ENCODE results near the gene TMEM80. TPM values are rescaled to one million over a fixed set of nuclear protein-coding genes. Genes with fewer than 3 reads are reported as not detected.
A peak's percentile ranks its signal among the peaks of the same experiment; 100 is the strongest.

Gene TMEM80
- polyA plus RNA-seq, 1 donor = 36.1 TPM

DNA sequence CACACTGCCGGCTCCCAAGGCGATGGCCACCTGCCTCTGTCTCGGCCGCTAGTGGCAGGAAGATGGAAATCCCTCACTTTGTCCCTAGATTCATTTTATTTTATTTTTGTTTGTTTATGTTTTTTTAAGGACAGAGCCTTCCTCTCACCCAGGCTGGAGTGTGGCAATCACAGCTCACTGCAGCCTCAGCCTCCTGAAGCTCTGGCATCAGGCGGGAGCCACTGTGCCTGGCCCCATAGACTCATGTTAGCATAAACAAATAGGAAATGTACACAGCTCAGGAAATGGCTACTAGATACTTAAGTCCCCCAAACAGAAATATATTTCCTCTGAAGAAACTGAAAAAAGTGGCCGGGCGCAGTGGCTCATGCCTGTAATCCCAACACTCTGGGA, 3.5 kb downstream of the TMEM80 start:
- Histone ChIP-seq H3K4me3 (ENCODE audit: low read length) (no peak overlapping the region), H3K9me3 (ENCODE audit: control insufficient read depth, low read depth, low read length) (peaks cover 4% of the 10 kb centered on the region), H3K27me3 (ENCODE audit: control insufficient read depth, insufficient read depth, low read length) (no peaks in the 10 kb centered on the region), H3K27ac (ENCODE audit: low read length) (no peak overlapping the region), H3K36me3 (ENCODE audit: control insufficient read depth, insufficient read depth, low read length) (peaks cover 16% of the 10 kb centered on the region), H3K4me1 (ENCODE audit: control insufficient read depth, insufficient read depth, low read length) (peaks cover 27% of the 10 kb centered on the region)
- no peak for DNase-seq
- 86% methylated on average over 4 of the region's 7 CpGs for WGBS (ENCODE audit: insufficient coverage, low lambda C conversion rate)

DNA sequence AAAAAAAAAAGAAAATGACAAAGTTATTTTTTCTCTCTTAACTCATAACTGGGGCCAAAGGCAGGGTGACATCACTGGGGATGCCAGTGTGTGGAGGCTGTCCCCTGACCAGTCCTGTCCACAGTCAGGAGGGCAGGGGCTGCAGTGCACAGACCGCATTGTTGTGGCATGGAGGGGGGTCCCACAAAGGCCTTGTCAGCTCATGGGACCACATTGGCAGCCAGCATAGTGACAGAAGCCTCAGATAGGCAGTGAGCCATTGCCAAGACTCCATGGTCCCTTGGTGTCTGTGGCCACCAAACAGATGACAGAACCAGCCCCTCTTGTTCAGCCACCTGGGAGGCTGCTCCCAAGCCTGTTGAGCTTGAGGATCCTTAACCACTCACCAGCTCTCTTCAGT, 4.1 kb downstream of the TMEM80 start:
- H3K4me3 ChIP-seq (ENCODE audit: low read length) = no peak overlapping the region
- H3K9me3 ChIP-seq (ENCODE audit: control insufficient read depth, low read depth, low read length) = no peaks in the 10 kb centered on the region
- no peaks in the 10 kb centered on the region for H3K27me3 ChIP-seq (ENCODE audit: control insufficient read depth, insufficient read depth, low read length)
- DNase-seq = no peak
- WGBS (ENCODE audit: insufficient coverage, low lambda C conversion rate) = no CpG with 5 or more reads among the region's 1 CpG
- peaks cover 30% of the 10 kb centered on the region for H3K4me1 ChIP-seq (ENCODE audit: control insufficient read depth, insufficient read depth, low read length)
- peaks cover 18% of the 10 kb centered on the region for H3K36me3 ChIP-seq (ENCODE audit: control insufficient read depth, insufficient read depth, low read length)
- no peak overlapping the region for H3K27ac ChIP-seq (ENCODE audit: low read length)

DNA sequence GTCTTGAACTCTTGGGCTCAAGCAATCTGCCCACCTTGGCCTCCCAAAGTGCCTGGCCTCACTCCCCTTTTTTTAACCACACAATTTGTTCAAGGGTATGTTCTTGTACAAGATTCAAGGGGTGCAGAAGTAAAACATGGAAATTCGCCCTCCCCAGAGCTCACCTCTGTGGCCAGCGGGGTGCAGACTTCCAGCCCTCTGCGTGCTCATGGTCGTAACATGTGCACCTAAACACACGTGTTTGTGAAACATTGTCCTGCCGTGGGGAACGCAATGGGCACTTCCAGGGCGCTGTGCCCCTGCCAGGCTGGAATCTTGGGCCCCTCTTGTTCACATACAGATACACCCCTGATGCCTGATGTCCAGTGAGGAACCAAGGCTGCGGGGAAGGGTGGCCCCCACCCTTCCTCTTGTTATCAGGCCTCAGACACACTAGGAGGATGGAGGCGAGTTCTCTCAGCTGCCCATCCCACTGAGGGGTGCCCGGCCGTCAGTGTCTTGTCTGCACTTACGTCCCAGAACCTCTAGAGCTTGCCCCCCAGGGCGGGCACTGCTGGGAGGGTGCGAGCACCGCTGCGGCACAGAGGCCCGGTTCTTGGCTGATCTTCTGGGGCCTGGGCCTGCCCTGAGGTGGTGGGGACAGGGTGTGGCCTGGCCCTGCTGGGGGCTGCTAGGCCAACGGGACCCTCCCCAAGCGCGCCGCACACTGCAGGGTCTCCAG, 6.3 kb downstream of the TMEM80 start:
- Histone ChIP-seq H3K4me3 (ENCODE audit: low read length) (no peak overlapping the region), H3K27ac (ENCODE audit: low read length) (no peak overlapping the region), H3K9me3 (ENCODE audit: control insufficient read depth, low read depth, low read length) (no peaks in the 10 kb centered on the region), H3K4me1 (ENCODE audit: control insufficient read depth, insufficient read depth, low read length) (peaks cover 33% of the 10 kb centered on the region), H3K27me3 (ENCODE audit: control insufficient read depth, insufficient read depth, low read length) (peaks cover 6% of the 10 kb centered on the region), H3K36me3 (ENCODE audit: control insufficient read depth, insufficient read depth, low read length) (peaks cover 18% of the 10 kb centered on the region)
- DNase-seq = no peak
- WGBS (ENCODE audit: insufficient coverage, low lambda C conversion rate) = no CpG with 5 or more reads among the region's 22 CpGs

DNA sequence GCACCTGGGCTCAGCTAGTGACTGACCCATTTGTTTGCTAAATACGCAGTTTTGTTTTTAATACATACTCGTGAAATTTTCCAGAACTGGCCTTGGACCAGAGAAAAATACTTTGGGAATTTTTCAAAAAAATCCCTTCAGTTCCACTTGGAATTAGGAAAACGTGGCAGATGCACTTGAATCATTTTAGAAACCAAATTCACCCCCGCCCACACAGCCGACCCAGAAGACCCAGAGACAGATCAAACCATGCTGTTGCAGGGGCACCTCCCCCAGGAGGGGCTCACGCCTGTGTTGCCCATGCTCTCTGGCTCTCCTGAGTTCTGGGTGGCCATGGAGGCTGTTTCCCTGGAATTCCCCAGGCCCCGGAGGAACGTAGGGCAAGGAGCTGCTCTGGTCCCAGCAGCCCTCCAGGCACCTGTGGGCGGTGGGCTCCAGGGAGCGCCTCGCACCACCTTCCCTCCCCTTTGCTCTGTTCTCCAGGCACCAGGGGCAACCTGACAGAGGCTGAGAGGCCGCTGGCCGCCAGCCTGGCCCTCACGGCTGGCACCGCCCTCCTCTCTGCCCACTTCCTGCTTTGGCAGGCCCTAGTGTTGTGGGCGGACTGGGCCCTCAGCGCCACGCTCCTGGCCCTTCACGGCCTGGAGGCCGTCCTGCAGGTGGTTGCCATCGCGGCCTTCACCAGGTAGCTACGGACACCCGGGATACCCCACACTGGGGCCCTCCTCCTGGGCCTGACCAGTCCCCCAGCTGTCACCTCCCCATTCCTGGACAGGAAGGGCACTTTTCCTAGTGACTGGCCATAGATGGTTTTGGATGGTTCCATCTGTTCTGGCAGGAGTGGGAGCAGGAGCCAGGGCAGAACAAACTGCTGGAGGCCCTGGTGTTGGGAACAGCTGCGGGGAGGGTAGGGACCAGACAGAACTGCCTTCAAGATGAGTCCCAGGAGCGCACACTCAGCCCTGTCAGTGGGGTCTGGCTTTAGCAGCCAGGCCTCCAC, 7.1 kb downstream of the TMEM80 start:
- Histone ChIP-seq H3K9me3 (ENCODE audit: control insufficient read depth, low read depth, low read length) (peaks cover 5% of the 10 kb centered on the region), H3K27me3 (ENCODE audit: control insufficient read depth, insufficient read depth, low read length) (peaks cover 9% of the 10 kb centered on the region), H3K4me1 (ENCODE audit: control insufficient read depth, insufficient read depth, low read length) (peaks cover 36% of the 10 kb centered on the region), H3K27ac (ENCODE audit: low read length) (peak overlapping the region; percentile 50), H3K36me3 (ENCODE audit: control insufficient read depth, insufficient read depth, low read length) (peaks cover 18% of the 10 kb centered on the region), H3K4me3 (ENCODE audit: low read length) (no peak overlapping the region)
- no peak for DNase-seq
- no CpG with 5 or more reads among the region's 26 CpGs for WGBS (ENCODE audit: insufficient coverage, low lambda C conversion rate)

DNA sequence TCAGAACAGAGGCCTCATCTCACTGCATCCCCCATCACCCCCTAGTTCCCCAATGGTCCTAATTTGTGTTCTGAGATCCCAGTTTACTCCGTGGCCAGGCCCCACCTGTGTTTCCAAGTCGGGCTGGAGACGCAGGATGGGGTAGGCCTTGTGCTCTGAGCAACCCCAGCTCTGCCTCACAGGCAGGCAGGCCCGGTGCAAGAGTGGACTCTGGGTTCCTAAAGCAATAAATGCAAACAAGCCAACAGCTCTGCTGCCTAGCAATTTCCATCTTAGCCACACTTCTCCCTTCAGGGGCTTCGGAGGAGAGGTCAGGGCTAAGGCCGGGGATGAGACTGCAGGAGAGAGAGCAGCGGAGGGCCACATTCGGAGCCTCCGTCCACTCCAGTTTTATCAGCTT, 7.9 kb downstream of the TMEM80 start:
- Histone ChIP-seq H3K9me3 (ENCODE audit: control insufficient read depth, low read depth, low read length) (peaks cover 5% of the 10 kb centered on the region), H3K27me3 (ENCODE audit: control insufficient read depth, insufficient read depth, low read length) (peaks cover 9% of the 10 kb centered on the region), H3K4me3 (ENCODE audit: low read length) (no peak overlapping the region), H3K4me1 (ENCODE audit: control insufficient read depth, insufficient read depth, low read length) (peaks cover 44% of the 10 kb centered on the region), H3K36me3 (ENCODE audit: control insufficient read depth, insufficient read depth, low read length) (peaks cover 18% of the 10 kb centered on the region), H3K27ac (ENCODE audit: low read length) (peak overlapping the region; percentile 50)
- WGBS (ENCODE audit: insufficient coverage, low lambda C conversion rate) = no CpG with 5 or more reads among the region's 9 CpGs
- peak in 1 of 2 donors; percentile 61 for DNase-seq

- DNase-seq = no peak
- WGBS (ENCODE audit: insufficient coverage, low lambda C conversion rate) = no CpG with 5 or more reads among the region's 18 CpGs
- Histone ChIP-seq H3K36me3 (ENCODE audit: control insufficient read depth, insufficient read depth, low read length) (peaks cover 18% of the 10 kb centered on the region), H3K4me3 (ENCODE audit: low read length) (no peak overlapping the region), H3K27ac (ENCODE audit: low read length) (peak overlapping the region; percentile 93), H3K27me3 (ENCODE audit: control insufficient read depth, insufficient read depth, low read length) (peaks cover 9% of the 10 kb centered on the region), H3K4me1 (ENCODE audit: control insufficient read depth, insufficient read depth, low read length) (peaks cover 49% of the 10 kb centered on the region), H3K9me3 (ENCODE audit: control insufficient read depth, low read depth, low read length) (peaks cover 5% of the 10 kb centered on the region)
Observed at GRCh38 chr11:704228-704674, 8.6 kb downstream of the TMEM80 start.

GRCh38 chr11:704781-705645, 9.4 kb downstream of the TMEM80 start:
- peaks cover 5% of the 10 kb centered on the region for H3K9me3 ChIP-seq (ENCODE audit: control insufficient read depth, low read depth, low read length)
- peak in 1 of 2 donors; percentile 74 for DNase-seq
- peaks cover 56% of the 10 kb centered on the region for H3K4me1 ChIP-seq (ENCODE audit: control insufficient read depth, insufficient read depth, low read length)
- peak overlapping the region; percentile 93 for H3K27ac ChIP-seq (ENCODE audit: low read length)
- peaks cover 9% of the 10 kb centered on the region for H3K27me3 ChIP-seq (ENCODE audit: control insufficient read depth, insufficient read depth, low read length)
- peaks cover 18% of the 10 kb centered on the region for H3K36me3 ChIP-seq (ENCODE audit: control insufficient read depth, insufficient read depth, low read length)
- no CpG with 5 or more reads among the region's 27 CpGs for WGBS (ENCODE audit: insufficient coverage, low lambda C conversion rate)
- peak overlapping the region; percentile 50 for H3K4me3 ChIP-seq (ENCODE audit: low read length)

DNA sequence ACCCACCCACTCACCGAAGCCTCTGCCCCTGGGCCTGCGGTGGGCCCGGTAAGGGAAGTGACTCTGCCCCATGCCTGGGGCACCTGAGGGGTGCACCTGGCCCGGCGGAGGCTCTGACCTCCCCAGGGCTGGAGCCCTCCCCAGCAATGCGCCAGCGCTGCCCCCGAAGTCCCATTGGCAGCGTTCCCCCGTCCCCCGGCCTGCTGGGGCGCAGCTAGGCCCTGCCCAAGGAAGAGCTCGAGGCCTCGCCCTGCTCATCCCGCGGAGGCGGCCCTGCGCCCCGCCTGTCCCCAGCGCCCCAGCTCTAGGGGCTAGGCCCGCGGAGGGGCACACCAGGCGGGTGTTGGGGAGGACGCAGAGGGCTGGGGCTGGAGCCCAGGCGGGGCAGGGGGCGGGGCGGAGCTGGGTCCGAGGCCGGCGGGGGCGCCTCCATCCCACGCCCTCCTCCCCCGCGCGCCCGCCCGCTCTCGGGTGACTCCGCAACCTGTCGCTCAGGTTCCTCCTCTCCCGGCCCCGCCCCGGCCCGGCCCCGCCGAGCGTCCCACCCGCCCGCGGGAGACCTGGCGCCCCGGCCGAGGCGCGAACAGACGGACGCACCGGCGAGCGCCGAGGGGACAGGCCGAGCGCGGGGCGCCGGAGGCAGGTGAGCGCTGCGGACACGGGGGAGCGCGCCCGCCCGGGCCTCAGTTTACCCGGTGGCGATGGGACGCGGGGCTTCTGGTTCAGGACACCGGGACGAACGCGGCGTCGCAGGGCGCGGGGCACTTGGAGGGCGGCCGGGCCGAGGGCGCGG, 10.2 kb downstream of the TMEM80 start, which contains the start of gene EPS8L2:
EPS8L2 (plus strand) TSS at position 586 of the 793 bp plus-strand sequence. CDS start 3,177 bp downstream, outside the sequence.
- Histone ChIP-seq H3K36me3 (ENCODE audit: control insufficient read depth, insufficient read depth, low read length) (peaks cover 25% of the 10 kb centered on the region), H3K9me3 (ENCODE audit: control insufficient read depth, low read depth, low read length) (peaks cover 5% of the 10 kb centered on the region), H3K4me3 (ENCODE audit: low read length) (peak within 1 kb of the TSS; percentile 85), H3K27me3 (ENCODE audit: control insufficient read depth, insufficient read depth, low read length) (peaks cover 9% of the 10 kb centered on the region), H3K4me1 (ENCODE audit: control insufficient read depth, insufficient read depth, low read length) (peaks cover 64% of the 10 kb centered on the region), H3K27ac (ENCODE audit: low read length) (peak within 1 kb of the TSS; percentile 99)
- peak; percentile 64 to 85 for DNase-seq
- no CpG with 5 or more reads among the region's 90 CpGs for WGBS (ENCODE audit: insufficient coverage, low lambda C conversion rate)

- peaks cover 9% of the 10 kb centered on the region for H3K27me3 ChIP-seq (ENCODE audit: control insufficient read depth, insufficient read depth, low read length)
- H3K36me3 ChIP-seq (ENCODE audit: control insufficient read depth, insufficient read depth, low read length) = peaks cover 25% of the 10 kb centered on the region
- no CpG with 5 or more reads among the region's 22 CpGs for WGBS (ENCODE audit: insufficient coverage, low lambda C conversion rate)
- H3K27ac ChIP-seq (ENCODE audit: low read length) = peak overlapping the region; percentile 99
- H3K9me3 ChIP-seq (ENCODE audit: control insufficient read depth, low read depth, low read length) = peaks cover 5% of the 10 kb centered on the region
- peaks cover 68% of the 10 kb centered on the region for H3K4me1 ChIP-seq (ENCODE audit: control insufficient read depth, insufficient read depth, low read length)
- peak in 1 of 2 donors; percentile 57 for DNase-seq
- H3K4me3 ChIP-seq (ENCODE audit: low read length) = peak overlapping the region; percentile 85
Observed at GRCh38 chr11:706439-706956, 10.9 kb downstream of the TMEM80 start.

Data from large intestine (tissue), 3 donors.